GM12873 (cell line): Measurements from ENCODE around the gene HGF.

Experiments used
- TF ChIP-seq, protein P1 (sequence below): IDR thresholded peaks from 2 replicates; pipeline ENCODE4 v1.5.1; 2012; ENCODE audit warnings: low read depth, mild to moderate bottlenecking, moderate library complexity, low read length, control low read depth; ENCODE audit not compliant: insufficient read depth; ENCODE audit errors: missing control alignments

The HGF gene

DNA sequence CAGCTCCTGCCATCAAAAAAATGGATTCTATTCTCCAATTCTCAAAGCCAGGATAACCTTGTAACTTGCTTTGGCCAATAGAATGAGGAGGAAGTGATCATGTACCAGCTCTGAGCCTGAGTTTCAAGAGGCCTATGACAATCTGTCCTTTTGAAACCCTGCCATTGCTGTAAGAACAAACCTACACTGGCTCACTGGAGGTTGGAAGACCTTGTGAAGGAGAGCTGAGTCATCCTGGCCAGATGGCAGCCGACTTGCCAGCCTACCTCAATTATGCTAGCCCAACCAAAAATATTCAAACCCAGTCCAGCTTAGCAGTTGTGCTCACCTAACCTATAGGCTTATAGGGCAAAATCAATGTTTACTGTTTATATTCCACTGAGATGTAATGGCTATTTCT is 93.0 kb downstream of the HGF start:
- TF ChIP-seq, protein P1, sequence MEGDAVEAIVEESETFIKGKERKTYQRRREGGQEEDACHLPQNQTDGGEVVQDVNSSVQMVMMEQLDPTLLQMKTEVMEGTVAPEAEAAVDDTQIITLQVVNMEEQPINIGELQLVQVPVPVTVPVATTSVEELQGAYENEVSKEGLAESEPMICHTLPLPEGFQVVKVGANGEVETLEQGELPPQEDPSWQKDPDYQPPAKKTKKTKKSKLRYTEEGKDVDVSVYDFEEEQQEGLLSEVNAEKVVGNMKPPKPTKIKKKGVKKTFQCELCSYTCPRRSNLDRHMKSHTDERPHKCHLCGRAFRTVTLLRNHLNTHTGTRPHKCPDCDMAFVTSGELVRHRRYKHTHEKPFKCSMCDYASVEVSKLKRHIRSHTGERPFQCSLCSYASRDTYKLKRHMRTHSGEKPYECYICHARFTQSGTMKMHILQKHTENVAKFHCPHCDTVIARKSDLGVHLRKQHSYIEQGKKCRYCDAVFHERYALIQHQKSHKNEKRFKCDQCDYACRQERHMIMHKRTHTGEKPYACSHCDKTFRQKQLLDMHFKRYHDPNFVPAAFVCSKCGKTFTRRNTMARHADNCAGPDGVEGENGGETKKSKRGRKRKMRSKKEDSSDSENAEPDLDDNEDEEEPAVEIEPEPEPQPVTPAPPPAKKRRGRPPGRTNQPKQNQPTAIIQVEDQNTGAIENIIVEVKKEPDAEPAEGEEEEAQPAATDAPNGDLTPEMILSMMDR, result no peak

DNA sequence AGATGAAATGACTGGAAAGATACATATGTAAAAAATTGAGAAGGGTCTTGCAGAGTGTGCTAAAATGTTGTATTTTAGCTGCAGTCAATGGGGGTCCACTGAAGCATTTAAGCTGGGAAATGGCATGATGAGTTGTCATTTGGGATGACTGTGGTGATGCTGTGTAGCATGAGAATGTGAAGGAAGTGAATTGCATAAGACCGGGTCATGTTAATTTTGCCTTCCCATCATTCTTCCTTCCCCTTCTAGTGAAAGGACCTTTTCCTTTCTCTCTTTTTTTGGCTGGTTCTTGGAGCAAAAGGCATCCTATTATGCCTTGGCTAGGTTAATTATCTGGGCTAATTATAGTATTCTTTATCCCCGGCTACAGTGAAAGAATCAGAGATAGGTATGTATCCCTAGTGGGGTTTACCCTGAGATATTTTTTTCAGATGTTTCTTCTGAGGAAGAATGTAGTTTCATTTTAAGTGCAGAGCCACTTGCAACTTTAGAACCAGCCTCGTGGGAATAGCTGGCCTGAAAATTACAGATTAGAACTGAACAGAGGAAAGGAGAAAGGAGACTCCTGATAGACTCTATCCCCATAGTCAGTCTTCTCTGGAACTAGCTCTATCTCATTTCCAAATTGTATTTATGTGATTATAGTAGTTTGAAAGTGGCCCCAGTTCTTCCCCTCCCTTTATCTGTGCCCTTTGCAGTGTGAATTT is 93.6 kb downstream of the HGF start:
- TF ChIP-seq, protein P1, result no peak

DNA sequence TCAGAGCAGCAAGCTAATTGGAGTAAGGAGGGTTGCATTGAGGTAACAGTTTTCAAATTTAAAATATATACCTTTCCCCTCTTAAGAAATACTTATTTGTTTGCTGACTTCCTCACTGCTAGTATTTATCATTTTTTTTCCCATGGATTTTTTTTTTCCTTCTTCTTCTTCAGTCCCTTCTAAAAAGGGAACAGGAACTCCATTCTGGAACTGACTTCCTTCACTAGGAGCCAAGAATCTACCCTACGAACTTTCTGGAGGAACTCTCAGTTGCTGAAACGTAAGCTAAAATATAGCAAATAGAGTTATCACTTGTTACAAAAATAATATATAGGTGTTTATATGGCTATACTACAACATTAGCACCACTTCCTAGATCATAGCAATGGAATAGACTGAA is 95.4 kb downstream of the HGF start:
- TF ChIP-seq, protein P1, result no peak

DNA sequence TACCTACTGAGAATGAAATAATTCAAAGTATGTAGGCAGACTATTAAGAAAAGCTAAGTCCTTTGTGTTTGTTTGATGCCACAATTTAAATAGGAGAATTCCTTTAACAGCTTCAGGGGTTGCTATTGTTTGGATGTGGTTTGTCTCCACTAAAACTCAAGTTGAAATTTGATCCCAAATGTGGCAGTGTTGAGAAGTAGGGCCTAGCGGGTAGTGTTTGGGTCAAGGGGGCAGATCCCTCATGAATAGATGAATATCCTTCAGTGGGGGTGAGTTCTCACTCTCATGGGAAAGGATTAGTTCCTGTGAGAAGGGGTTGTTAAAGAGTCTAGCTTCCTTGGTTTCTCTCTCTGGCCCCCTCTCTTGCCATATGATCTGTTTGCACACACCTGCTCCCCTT is 97.0 kb downstream of the HGF start:
- TF ChIP-seq, protein P1, result no peak

DNA sequence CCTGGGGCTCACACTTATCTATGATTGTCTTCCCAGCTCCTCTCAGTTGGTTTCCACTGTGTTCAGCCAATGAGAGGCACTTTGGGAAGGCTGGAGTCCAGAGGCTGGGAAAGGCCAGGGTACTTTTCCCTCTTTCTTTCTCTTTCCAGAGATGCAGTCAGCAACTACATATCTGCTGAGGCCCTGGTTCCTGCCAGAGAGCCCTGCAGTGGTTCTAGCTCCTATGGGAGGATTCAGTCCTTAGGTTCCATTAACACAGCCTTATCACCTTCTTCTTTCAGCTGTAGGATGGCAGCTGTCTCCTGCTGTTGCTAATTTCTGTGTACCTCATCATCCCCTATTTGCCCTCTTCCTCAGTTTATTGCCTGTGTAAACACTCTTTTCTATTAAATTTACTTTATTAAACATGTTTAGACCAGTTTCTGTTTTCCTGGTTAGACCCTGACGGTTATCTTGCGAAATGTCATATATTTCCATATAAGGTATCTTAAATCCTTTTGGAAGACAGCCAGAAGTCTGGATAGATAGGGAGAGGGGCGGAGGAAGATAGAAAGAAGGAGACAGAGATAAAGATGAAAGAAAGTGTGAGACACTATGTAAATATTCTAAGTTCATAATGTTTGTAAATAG is 100.3 kb downstream of the HGF start:
- TF ChIP-seq, protein P1, result no peak

DNA sequence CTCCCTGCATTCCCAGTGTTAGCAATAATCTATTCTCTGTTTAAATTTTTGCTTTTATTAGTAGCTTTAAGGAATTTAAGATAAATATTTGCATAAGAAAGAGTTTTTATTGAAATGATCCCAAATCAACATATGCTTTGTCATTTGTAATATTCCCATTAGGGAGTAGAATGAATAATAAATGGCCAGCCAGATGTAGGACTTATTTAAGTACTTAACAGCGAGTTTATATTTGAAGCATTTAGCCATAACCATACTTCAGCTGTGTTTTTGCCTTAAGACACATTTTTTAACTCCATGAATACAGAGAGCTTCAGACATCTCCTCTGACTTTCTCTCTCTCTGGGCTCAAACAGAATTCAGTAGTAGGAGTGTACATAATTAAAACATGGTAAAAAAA is 103.6 kb downstream of the HGF start:
- TF ChIP-seq, protein P1, result no peak

DNA sequence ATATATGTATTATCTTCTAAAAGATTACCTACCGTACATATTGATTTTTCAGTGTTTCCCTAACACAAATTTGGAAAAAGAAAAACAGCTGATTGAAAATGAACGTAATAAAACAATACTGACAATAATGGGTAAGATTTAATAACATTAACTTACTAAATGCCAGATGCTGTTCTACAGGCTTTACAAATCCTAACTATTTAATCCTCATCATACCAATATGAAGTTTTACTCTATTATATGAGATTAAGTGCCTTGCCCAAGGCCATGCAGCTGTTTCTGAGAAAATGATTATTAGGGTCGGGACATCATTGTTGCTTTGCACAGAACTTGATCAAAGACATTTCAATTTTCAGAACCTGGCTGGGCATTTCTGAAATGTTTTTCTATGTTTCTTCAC is 104.6 kb downstream of the HGF start:
- TF ChIP-seq, protein P1, result no peak
